Suprapubic skin (tissue), 4 donors: ENCODE data around the gene ELF1. TPM values are rescaled to one million over a fixed set of nuclear protein-coding genes. Genes with fewer than 3 reads are reported as not detected.
A peak's percentile ranks its signal among the peaks of the same experiment; 100 is the strongest.
"Not testable (repeated sequence)": the region's sequence is repeated elsewhere in the genome, so short reads cannot be mapped to it uniquely, and the experiment has no call there.

Experiments
- DNase-seq, 2 donors: peaks; one replicate each; pipeline ENCODE4 v3.0.0-alpha.2; 2019; ENCODE audit warnings: low spot score in 2 of 2
- H3K27ac ChIP-seq: fragments of 200-600 bp; sonication (generic); one replicate; pipeline ENCODE4 v1.5.1; 2019
- H3K27me3 ChIP-seq: fragments of 200-600 bp; sonication (generic); one replicate; pipeline ENCODE4 v1.5.1; 2019
- H3K36me3 ChIP-seq: fragments of 200-600 bp; sonication (generic); one replicate; pipeline ENCODE4 v1.5.1; 2019
- H3K4me1 ChIP-seq: fragments of 200-600 bp; sonication (generic); one replicate; pipeline ENCODE4 v1.5.1; 2019
- H3K4me3 ChIP-seq: fragments of 200-600 bp; sonication (generic); one replicate; pipeline ENCODE4 v1.5.1; 2019; ENCODE audit warnings: mild to moderate bottlenecking
- H3K9me3 ChIP-seq: fragments of 200-600 bp; sonication (generic); one replicate; pipeline ENCODE4 v1.5.1; 2019
- CTCF ChIP-seq, 2 donors: fragments of 200-600 bp in 1 of 2; fragments of 450-650 bp in 1 of 2; sonication (generic) in 1 of 2; IDR thresholded peaks; one replicate each; pipeline ENCODE4 v1.5.1; 2016 to 2019; ENCODE audit warnings: antibody characterized with exemption in 2 of 2, mild to moderate bottlenecking in 1 of 2, moderate library complexity in 1 of 2
- EP300 ChIP-seq: sonication (generic); formaldehyde crosslinking; IDR thresholded peaks from one replicate; pipeline ENCODE4 v1.6.1; 2017; ENCODE audit warnings: antibody characterized with exemption
- POLR2A ChIP-seq, 2 donors: fragments of 450-650 bp; IDR thresholded peaks; one replicate each; pipeline ENCODE4 v1.6.1; 2017; ENCODE audit warnings: antibody characterized with exemption in 2 of 2, mild to moderate bottlenecking in 2 of 2, moderate library complexity in 2 of 2
- POLR2AphosphoS5 ChIP-seq, 3 donors: sonication (generic); formaldehyde crosslinking; IDR thresholded peaks; one replicate each; pipeline ENCODE4 v1.6.1; 2017; ENCODE audit warnings: antibody characterized with exemption in 3 of 3
- WGBS: methylation state at CpG from one replicate; pipeline ENCODE4 v1.1.5; 2018; 5-methylcytosine and 5-hydroxymethylcytosine counted together
- total RNA-seq, 4 donors: library from RNA; depleted of rRNA; stranded (reverse); fragments of >200 nt; gene quantifications; one replicate each; pipeline ENCODE4 v1.1.0, GENCODE V29; 2016

ELF1 gene
- total RNA-seq, 4 donors from 2014 or later = 81.7 to 123 (median 111) TPM

DNA sequence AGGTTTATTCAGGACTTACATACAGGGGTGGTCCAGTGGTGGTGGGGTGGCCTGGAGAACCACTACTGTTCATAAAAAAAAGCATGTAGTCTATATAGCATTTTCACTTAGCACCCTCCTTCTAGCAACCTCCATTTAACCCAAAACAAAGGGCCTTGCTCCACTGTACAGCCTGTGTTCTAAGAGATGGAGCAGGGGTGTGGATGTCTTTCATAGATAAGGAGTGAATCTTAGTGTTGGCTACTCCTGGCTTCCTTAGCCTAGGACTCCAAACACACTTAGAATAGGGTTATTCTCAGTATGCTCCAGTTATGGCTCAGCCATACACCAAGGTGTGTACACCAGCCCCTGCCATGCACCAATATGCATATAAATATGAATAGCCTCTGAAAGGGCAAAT is 95.2 kb downstream of the ELF1 start:
- Histone ChIP-seq H3K36me3 (no peaks in the 10 kb centered on the region), H3K27ac (no peak overlapping the region), H3K4me1 (peaks cover 14% of the 10 kb centered on the region), H3K27me3 (no peaks in the 10 kb centered on the region), H3K9me3 (no peaks in the 10 kb centered on the region), H3K4me3 (no peak overlapping the region)
- no peak for DNase-seq
- TF ChIP-seq CTCF (IDR thresholded peaks at IDR 0.05) (no peak), EP300 (no peak), POLR2AphosphoS5 (IDR thresholded peaks at IDR 0.05) (no peak), POLR2A (IDR thresholded peaks at IDR 0.05) (no peak)

GRCh38 chr13:40922437-40923040 is 96.6 kb downstream of the ELF1 start:
- no peak for TF ChIP-seq POLR2AphosphoS5 (IDR thresholded peaks at IDR 0.05)
- TF ChIP-seq CTCF (IDR thresholded peaks at IDR 0.05) = no peak
- no peak for TF ChIP-seq EP300
- no peak for TF ChIP-seq POLR2A (IDR thresholded peaks at IDR 0.05)
- Histone ChIP-seq H3K27ac (no peak overlapping the region), H3K36me3 (no peaks in the 10 kb centered on the region), H3K9me3 (no peaks in the 10 kb centered on the region), H3K27me3 (no peaks in the 10 kb centered on the region), H3K4me3 (no peak overlapping the region), H3K4me1 (peaks cover 14% of the 10 kb centered on the region)
- no peak for DNase-seq
- WGBS = 73% methylated on average over 28 of the region's 28 CpGs

GRCh38 chr13:40920826-40921225 is 98.3 kb downstream of the ELF1 start:
- H3K27ac ChIP-seq = peak overlapping the region; percentile 83
- peak overlapping the region; percentile 63 for H3K4me3 ChIP-seq
- DNase-seq = no peak
- TF ChIP-seq POLR2AphosphoS5 (IDR thresholded peaks at IDR 0.05) = no peak
- no peak for TF ChIP-seq EP300
- no peak for TF ChIP-seq POLR2A (IDR thresholded peaks at IDR 0.05)
- no peak for TF ChIP-seq CTCF (IDR thresholded peaks at IDR 0.05)
- WGBS = 10% methylated on average over 5 of the region's 5 CpGs
- H3K9me3 ChIP-seq = no peaks in the 10 kb centered on the region
- peaks cover 14% of the 10 kb centered on the region for H3K4me1 ChIP-seq
- no peaks in the 10 kb centered on the region for H3K27me3 ChIP-seq
- no peaks in the 10 kb centered on the region for H3K36me3 ChIP-seq

DNA sequence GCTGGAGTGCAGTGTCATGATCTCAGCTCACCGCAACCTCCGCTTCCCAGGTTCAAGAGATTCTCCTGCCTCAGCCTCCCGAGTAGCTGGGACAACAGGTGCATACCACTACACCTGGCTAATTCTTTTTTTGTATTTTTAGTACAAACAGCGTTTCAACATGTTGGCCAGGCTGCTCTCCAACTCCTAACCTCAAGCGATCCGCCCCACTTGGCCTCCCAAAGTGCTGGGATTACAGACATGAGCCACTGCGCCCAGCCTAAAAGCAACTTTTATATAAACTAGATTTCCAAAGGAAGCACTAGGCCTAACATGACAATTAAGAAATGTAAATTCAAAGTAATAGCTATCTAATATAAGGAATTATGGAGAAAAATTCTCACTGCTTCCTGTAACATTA is 99.2 kb downstream of the ELF1 start:
- not testable (repeated sequence) for H3K27ac ChIP-seq

GRCh38 chr13:40916207-40916998 is 102.7 kb downstream of the ELF1 start:
- H3K4me3 ChIP-seq = no peak overlapping the region
- H3K36me3 ChIP-seq = no peaks in the 10 kb centered on the region
- no peaks in the 10 kb centered on the region for H3K9me3 ChIP-seq
- no peak for TF ChIP-seq CTCF (IDR thresholded peaks at IDR 0.05)
- no peak for TF ChIP-seq POLR2AphosphoS5 (IDR thresholded peaks at IDR 0.05)
- no peak for TF ChIP-seq EP300
- no peak for TF ChIP-seq POLR2A (IDR thresholded peaks at IDR 0.05)
- no peak overlapping the region for H3K27ac ChIP-seq
- no peak for DNase-seq
- H3K4me1 ChIP-seq = peaks cover 14% of the 10 kb centered on the region
- 80% methylated on average over 6 of the region's 6 CpGs for WGBS
- no peaks in the 10 kb centered on the region for H3K27me3 ChIP-seq

More for the DNA sequence above, 99.2 kb downstream of the ELF1 start:
- not testable (repeated sequence) for DNase-seq, H3K4me3 ChIP-seq, H3K27me3 ChIP-seq, H3K9me3 ChIP-seq, H3K36me3 ChIP-seq
- 59% methylated on average over 7 of the region's 7 CpGs for WGBS
- H3K4me1 ChIP-seq = peaks cover 14% of the 10 kb centered on the region

- H3K27ac ChIP-seq, H3K4me3 ChIP-seq, H3K36me3 ChIP-seq, H3K27me3 ChIP-seq, H3K4me1 ChIP-seq, DNase-seq, H3K9me3 ChIP-seq: not testable (repeated sequence)
These were observed 104.3 kb downstream of the ELF1 start for GRCh38 chr13:40914863-40915262.
